Measurements from ENCODE around the gene GALM.
A peak's percentile ranks its signal among the peaks of the same experiment; 100 is the strongest.
"Not testable (repeated sequence)": the region's sequence is repeated elsewhere in the genome, so short reads cannot be mapped to it uniquely, and the experiment has no call there.

Gene GALM

DNA sequence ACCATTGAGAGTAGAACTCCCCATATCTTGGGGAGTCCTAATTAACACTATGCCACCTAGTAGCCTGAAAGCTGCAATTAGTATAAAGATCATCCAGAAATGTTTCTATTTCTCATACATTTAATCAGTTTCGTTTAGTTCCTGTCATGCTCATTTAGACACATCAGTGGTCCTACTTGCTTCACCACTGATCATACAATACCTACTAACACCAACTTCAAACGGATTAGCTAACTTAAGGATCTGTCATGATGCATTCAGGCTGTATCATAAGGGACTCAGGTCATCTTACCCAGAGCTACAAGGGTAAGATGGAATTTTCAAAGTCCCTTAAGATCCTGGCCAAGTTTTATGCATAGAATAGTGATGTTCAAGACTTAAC lies 78.5 kb downstream of the GALM start:
- no peak for DNase-seq

DNA sequence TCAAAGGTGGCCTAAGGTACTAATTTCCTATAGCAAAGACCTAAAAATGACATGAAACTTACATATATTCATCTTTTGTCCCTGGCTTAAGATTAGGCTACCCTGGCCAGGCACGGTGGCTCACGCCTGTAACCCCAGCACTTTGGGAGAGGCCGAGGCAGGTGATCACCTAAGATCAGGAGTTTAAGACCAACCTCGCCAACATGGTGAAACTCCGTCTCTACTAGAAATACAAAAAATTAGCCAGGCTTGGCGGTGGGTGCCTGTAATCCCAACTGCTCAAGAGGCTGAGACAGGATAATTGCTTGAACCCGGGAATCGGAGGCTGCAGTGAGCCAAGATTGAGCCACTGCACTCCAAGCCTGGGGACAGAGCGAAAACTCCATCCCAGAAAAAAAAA lies 79.4 kb downstream of the GALM start:
- DNase-seq: no peak

DNA sequence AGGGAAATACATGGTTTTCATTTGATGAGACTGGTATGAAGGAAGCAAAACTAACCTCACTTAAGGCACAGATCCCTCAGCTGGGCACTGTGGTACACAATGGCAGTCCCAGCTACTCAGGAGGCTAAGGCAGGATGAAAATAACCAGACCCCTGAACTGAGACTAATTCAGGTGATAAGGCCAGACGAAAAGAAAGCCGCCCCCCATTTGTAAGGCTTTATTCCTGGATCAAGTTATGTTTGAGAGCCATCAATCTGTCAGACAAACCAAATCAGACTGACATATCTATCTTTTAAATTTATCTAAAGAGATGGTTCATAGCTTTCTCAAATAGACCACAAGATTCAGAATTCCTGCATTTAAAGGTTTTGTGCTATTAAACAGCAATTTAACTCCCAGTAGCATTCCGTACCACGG lies 81.1 kb downstream of the GALM start:
- no peak for DNase-seq

DNA sequence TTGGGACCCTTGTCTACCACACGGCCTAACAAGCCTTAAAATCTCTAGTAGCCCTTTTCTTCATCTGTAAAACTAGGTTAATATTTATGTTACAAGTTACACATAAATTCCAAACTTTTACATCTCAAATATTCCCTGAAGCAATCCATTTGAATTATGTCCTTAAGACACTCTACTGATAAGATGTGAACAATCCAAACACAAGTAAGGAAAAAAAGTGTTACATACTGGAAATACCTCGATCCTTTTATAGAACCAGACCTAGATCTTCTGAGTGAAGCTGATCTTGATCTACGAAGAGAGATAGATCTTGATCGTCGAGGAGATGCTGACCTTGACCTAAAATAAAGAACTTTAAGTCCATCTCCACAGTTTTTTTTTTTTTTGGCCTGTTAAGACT lies 81.9 kb downstream of the GALM start:
- DNase-seq: no peak

DNA sequence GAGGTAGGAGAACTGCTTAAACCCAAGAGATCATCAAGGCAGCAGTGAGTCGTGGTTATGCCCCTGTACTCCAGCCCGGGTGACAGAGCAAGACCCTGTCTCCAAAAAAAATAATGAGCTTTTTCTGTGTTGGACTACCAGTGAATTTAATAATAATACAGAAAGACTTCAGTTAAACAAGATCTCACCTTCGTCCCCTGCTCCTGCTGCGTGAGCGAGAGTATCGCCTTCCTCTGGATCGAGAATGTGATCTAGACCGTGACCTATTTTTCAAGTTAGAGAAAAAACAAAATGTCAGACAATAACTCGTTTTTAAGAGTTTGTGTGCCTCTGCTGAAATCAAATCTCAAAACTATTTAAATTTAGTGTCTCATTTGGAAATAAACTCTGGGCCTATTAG lies 82.5 kb downstream of the GALM start:
- no peak for DNase-seq

DNA sequence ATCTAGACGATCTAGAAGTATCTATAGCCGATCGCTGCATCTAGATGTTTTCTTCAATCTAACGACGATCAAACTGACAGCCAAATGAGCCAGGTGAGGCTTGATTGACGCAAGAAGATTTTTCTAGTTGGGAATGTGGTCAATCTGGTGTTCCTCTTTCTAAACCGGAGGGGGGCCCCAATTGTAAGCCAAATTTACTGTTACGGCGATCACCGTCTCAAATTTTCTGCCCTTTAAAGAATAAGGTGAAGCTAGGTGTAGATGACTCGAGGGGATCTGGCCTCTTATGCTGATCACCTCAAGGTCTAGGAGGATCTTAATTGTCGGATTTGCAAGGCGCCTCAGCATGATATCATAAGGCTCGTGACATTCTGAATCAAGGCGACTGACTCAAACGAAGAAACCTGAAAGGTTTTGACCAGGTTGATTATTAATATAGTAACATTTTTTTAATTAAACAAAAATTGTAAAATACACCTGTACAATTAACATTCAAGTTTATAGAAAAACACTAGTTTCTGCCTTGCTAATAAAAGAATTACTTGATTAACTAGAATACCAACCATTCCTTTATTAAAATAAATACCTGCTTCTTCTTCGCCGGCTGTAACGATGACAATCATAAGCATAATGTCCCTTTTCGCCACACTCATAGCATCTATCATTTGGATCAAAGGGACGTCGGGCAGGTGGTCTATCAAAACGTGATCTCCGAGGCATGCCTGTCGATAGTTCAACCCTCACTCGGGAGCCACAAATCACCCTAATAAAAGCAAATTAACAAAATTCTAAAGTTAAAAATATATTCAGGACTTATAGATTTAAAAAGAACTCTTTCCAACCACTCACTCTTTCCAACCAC lies 83.3 kb downstream of the GALM start:
- no peak for DNase-seq

DNA sequence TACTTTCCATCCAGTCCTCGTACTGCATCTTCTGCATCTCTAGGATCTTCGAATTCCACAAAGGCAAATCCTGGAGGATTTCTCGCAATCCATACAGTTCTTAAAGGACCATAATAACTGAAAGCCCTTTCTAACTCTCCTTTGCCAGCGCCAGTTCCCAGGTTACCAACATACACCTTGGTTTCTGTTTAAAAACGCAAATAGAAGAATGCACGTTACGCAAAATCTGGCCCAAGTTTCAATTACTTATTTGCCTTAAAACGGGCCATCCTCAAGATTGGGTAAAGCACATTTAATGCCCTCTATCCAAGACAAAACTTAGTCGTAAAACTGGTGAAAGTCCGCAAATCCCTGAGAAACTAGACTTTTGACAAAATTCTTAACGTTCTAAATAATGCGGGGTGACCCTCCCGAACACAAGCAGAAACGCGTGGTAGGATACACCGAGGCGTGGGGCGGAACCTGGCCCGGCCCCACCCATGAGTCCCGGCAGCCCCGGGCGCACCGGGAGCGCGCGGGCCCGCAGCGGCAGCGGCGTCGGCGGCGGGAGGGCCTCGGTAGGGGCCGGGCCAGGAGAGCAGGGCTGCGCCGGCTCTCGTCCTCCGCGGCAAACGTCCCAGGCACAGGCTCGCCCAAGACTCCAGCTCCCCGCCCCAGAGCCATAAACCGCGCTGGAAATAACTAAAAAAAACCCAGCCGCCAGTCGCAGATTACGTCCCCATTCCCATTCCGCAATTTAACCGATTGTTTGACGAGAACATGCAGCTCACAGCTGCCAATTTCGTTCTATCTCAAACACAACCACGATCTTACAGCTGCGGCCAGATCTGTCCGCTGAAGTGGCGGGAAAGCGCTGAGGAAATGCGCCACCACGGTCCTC lies 84.3 kb downstream of the GALM start:
- DNase-seq: no peak

DNA sequence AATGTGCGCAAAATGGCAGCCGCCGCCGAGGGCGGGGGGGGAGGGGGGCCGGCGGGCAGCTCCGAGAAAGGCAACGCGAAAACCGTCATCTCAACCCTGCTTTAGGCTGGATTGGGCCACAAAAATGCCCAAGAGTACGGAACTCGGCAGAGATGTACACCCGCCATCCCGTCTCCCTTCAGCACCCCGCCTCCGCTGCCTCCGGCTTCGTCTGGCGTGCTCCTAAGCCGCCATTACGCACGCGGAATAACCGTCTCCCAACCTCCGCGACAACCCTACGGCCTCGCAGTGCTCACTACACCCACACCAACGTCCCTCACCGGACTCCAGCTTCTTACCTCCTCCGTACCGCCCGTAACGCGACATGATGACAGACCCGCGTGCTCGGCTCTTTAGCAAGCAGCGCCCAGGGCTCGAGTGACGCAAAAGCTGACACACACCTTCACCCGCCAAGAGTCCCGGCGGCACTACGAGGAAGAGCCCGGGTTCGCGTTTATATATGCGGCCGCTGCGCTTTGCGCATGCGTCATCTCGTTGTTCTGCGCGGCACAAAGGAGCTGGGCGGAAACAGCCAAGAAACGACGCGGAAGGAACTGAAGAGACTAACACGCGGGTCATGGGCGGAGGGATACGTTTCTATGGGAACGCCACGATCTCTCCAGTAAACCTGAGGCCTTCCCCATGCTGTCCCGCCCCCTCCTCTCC lies 85.1 kb downstream of the GALM start, which contains the start of gene SRSF7:
Gene SRSF7, minus strand, starts transcription at position 471 of the 705 bp plus-strand sequence. Its CDS starts 105 bp downstream, at position 366.
- peak; percentile 99 for DNase-seq

DNA sequence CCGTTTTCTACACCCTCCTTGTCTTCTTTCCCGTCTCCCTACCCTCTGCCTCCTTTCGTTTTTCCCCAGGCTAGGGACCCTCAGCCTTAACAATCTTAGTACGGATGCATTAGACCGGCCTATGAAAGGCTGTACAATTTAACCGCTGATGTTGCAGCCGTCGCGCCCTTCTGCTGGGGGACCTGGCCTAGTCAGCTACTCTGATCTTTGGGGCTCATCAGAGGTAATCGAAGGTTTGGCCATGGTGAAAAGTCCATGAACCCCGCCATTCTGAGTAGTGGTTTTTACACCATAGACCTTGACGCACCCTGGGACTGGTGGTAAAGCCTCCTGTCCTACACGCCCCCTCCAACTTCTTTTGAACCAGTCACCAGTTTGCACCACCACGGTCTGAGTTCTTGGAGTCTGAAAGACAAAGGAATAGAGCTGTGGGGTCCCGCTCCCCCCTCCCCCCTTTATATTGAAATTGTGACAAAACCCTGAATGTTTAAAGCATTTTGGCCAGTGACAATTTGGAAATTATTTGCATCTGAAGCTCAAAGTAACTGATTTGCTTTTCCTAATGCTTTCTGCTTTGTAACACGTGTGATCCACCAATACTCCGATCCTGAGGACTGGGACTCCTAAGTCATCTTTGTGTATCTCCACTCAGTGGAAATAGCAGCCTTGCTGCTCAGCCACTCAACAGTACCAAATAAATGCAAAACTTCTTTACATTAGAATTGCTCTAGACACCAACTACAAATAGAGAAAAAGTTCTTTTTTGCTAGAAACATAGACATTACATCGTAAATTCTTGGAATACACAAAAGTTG lies 85.9 kb downstream of the GALM start:
- DNase-seq: no peak

DNA sequence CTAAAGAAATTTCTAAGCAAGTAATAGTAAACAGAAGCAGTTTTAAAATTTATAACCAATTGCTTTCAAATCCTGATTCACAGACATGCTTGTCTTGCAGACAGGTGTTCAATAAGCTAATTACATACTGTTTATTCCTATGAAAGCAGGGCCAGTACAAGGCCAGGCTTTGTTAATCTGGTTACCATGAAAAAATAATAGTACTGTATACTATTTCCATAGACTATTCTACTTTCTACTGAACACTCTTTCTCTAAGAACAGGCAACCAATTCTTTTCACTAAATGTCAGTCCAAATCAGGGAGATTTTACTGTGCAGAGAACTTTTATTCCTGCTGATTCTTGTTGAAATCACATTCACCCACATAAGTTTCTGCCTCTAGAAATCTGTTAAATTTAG lies 88.1 kb downstream of the GALM start:
- DNase-seq: no peak

DNA sequence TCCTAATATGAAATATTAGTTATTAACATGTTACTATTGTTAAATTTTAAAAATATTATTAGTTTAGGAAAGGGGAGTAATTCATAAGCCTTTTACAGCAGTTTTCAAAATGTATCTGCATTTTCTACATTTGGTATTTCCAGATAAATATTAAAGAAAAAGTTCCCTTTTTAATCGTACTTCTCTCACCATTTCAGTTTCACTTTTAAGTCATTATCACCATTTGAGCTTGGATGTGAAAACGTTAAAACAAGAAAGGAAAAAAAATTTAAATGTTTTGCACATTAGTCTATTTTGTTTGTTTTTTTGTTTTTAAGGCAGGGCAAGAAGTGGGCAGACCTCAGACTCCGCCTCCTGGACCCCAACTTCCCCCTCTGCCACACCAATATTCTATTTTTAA lies 88.6 kb downstream of the GALM start:
- no peak for DNase-seq

DNA sequence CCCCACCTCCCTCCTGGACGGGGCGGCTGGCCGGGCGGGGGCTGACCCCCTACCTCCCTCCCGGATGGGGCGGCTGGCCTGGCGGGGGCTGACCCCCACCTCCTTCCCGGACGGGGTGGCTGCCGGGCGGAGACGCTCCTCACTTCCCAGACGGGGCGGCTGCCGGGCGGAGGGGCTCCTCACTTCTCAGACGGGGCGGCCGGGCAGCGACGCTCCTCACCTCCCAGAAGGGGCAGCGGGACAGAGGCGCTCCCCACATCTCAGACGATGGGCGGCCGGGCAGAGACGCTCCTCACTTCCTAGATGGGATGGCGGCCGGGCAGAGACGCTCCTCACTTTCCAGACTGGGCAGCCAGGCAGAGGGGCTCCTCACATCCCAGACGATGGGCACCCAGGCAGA lies 90.0 kb downstream of the GALM start:
- not testable (repeated sequence) for DNase-seq

DNA sequence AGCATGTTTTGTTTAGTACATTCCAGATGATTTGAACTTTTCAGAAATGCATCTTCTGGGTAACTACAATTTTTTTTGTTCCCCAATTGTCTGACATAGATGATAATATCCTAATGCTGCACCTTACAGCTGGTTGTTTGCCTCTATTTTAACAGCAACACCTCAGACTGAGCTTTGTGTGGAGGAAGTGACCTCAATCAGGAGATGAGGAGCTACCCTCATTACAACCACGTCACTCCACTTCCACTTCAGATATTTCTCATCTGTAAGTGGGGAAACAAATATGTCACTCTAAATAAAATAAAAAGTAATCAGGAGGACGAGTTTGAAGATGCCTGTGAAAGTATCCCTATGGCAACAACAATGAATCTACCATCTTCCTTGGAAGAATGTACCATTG lies 97.3 kb downstream of the GALM start:
- no peak for DNase-seq

DNA sequence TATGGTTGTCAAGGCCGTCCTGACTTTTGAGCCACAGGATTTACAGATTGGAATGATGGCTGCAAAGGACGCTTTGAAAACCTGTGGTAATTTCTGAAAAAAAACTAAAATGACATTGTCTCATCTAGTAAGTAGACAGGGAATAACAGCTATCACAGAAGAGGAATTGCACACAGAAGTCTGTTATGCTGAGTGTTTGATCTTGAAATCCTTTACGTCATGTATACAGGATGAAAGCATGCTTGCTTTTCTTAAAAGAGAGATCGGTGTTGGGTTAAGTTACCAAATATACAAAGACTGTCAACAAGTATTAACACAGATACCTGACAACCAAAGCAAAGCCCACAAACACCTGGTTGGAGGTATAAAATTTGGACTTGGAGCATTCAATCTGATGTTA lies 97.8 kb downstream of the GALM start:
- DNase-seq: no peak

DNA sequence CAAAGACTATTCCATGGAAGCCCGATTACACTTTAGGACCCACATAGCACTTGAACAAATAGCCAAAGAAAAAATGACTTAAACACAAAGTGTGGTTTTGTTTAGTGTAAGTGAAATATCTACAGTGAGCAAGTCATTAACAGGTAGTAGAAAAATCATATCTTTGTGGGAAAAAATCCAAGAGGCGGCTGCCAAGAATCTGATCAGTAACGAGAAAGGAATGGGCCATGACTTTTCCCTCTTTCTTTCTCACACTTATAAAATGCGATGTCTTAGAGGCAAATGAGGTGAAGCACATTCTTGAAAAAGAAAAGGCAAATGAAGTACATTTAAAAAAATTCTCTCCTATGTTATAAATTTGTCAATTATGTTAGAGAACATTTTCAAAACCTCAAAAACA lies 99.2 kb downstream of the GALM start:
- DNase-seq: no peak

DNA sequence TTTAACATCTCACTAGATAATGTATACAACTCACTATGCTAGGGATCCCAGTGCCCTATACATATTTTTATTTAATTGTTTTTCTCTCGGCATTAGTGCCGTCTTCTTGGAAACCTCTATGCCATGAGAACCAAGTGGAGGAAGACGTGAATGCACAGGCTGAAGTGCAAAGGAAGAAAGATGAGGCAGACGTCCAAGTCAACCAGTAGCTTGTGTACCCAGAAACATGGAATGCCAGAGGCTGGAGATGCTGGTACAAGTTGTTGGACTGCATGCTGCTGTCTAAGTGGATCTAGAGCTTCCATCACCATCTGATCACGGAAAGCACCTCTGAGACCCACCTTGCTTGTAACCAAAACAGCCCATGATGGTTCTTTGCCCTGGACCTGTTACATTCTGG lies 99.6 kb downstream of the GALM start:
- no peak for DNase-seq

DNA sequence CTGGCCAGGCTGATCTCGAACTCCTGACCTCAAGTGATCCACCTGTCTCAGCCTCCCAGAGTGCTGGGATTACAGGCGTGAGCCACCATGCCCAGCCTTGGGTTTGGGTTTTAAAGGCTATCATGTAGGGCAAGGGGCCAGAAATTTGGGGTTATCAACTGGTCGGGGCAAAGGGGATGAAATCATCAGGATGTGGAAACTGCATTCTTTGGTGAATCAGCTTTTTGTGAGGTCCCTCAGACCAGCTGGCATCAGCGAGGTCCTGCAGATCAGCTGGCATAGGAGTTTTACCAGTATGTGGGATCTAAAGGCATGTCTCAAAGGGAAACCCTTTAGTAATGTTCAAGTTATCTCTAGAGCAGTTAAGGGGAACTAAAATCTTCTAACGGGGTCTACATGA lies 105.7 kb downstream of the GALM start:
- no peak for DNase-seq

DNA sequence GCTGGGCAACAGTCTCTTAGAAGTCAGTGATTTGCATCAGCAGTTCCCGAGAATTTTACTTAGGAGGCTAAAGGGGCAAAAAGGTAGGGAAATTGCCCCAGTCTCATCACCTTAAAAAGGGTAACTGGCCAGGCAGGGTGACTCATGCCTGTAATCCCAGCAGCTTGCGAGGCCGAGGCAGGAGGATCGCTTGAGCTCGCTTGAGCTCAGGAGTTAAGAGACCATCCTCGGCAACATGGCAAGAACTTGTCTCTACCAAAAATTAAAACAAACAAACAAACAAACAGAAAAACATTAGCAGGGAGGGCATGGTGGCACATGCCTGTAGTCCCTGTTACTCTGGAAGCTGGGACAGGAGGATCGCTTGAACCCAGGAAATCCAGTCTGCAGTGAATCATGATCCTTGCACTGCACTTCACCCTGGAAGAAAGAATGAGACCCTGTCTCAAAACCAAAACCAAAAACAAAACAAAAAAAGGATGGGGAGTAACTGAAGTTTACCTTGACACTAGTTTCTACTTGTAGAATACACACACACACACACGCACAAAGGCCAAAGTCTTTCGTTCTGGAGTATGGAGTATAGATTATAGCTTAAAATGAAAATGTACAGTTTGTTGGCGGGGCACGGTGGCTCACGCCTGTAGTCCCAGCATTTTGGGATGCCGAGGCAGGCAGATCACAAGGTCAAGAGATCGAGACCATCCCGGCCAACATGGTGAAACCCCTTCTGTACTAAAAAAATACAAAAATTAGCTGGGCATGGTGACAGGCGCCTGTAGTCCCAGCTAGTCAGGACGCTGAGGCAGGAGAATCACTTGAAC lies 109.4 kb downstream of the GALM start:
- no peak for DNase-seq

DNA sequence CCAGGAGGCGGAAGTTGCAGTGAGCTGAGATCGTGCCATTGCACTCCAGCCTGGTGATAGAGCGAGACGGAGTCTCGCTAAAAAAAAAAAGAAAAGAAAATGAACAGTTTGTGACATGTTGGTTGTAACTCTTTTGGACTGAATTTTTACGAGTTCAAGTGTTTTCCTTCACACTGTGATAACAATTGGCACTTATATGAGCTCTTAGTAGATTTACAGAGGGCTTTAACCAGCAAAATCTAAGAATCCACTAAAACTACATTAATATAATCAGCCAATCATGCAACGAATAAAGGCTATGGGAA lies 110.0 kb downstream of the GALM start:
- no peak for DNase-seq

DNA sequence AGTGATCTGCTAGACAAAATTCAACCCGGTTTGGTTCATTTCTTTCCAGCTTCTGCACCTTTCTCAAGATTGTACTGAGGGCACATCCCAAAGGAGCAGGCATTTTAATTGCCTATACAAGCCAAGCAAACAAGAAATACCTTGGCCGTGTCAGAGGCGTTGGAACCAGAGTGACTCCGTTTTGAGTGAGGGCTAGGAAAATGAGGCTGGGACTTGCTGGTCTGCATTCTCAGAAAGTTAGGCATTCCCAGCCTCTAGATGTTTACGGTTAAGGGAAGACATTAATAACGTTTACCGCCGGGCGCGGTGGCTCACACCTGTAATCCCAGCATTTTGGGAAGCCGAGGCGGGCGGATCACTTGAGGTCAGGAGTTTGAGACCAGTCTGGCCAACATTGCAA lies 110.6 kb downstream of the GALM start:
- DNase-seq: no peak

DNA sequence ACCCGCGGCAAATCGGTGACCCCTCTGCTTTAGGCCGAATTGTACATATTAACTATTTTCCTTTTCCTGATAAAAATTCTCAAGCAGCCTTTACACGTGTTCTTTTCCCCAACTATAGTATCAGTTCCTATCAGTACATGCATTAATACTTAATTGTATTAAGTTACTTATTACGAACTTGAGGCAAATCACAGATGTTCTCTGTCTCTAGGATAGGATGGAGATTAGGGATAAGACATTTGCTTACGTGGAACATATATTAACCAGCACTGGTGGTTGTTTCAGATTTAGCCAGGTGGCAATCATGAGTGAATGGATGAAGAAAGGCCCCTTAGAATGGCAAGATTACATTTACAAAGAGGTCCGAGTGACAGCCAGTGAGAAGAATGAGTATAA lies 112.8 kb downstream of the GALM start:
- no peak for DNase-seq

DNA sequence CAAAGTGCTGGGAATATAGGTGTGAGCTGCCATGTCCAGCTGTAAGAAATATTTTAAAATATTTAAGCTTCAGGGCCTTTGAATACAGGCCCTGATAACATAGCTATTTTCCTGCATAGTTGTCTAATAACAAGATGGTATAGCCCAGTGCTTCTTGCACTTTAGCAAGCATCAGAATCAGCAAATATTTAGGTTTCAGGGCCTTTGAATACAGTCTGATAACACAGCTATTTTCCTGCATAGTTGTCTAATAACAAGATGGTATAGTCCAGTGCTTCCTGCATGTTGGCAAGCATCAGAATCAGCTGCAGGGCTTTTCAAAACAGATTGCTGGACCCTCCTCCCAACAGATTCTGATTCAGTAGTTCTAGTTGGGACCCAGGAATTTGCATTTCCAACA lies 117.7 kb downstream of the GALM start:
- no peak for DNase-seq

Measured in amniotic stem cell (primary cell).